Astrocyte (in vitro differentiated cells and primary cell): ENCODE measurements around the gene IQCN. TPM values are rescaled to one million over a fixed set of nuclear protein-coding genes. Genes with fewer than 3 reads are reported as not detected.

Experiments used
- DNase-seq: peaks from one replicate; pipeline ENCODE4 v3.0.0-alpha.2; 2010; ENCODE audit warnings: low read depth
- FAIRE-seq: peaks from 2 replicates; lab custom pipeline; 2011; peaks lifted over from hg19 to GRCh38; lab: Jason Lieb, UNC
- H2AFZ ChIP-seq: 2 replicates; pipeline ENCODE4 v1.6.0; 2012; ENCODE audit warnings: low read depth, low read length, inconsistent platforms
- H3K27ac ChIP-seq: 2 replicates; pipeline ENCODE4 v1.5.1; 2011; ENCODE audit warnings: low read depth, low read length, inconsistent platforms
- H3K27me3 ChIP-seq: 2 replicates; pipeline ENCODE4 v1.6.0; 2011; ENCODE audit warnings: low read length, inconsistent platforms; ENCODE audit not compliant: insufficient read depth
- H3K36me3 ChIP-seq: 2 replicates; pipeline ENCODE4 v1.5.1; 2011; ENCODE audit warnings: low read length, inconsistent platforms; ENCODE audit not compliant: insufficient read depth
- H3K4me1 ChIP-seq: 2 replicates; pipeline ENCODE4 v1.5.1; 2011; ENCODE audit warnings: low read length, inconsistent platforms; ENCODE audit not compliant: insufficient read depth
- H3K4me2 ChIP-seq: 2 replicates; pipeline ENCODE4 v1.6.0; 2012; ENCODE audit warnings: low read length, inconsistent platforms
- H3K4me3 ChIP-seq: 2 replicates; pipeline ENCODE4 v1.5.1; 2011; ENCODE audit warnings: low read depth, mild to moderate bottlenecking, low read length, inconsistent platforms; ENCODE audit not compliant: insufficient read depth
- H3K79me2 ChIP-seq: 2 replicates; pipeline ENCODE4 v1.6.0; 2012; ENCODE audit warnings: mild to moderate bottlenecking, low read length, inconsistent platforms; ENCODE audit not compliant: insufficient read depth
- H3K9ac ChIP-seq: 2 replicates; pipeline ENCODE4 v1.6.0; 2012; ENCODE audit warnings: mild to moderate bottlenecking, low read length, inconsistent platforms
- H3K9me3 ChIP-seq: 2 replicates; pipeline ENCODE4 v1.5.1; 2012; ENCODE audit warnings: low read depth, mild to moderate bottlenecking, low read length, inconsistent platforms; ENCODE audit not compliant: insufficient read depth
- H4K20me1 ChIP-seq: 2 replicates; pipeline ENCODE4 v1.6.0; 2012; ENCODE audit warnings: low read length, inconsistent platforms; ENCODE audit not compliant: insufficient read depth
- H3K27ac Mint-ChIP-seq: one replicate; pipeline ENCODE4 v1.8.0; 2021; ENCODE audit warnings: mild to moderate bottlenecking, mixed read lengths; ENCODE audit not compliant: unreplicated experiment
- H3K27me3 Mint-ChIP-seq: one replicate; pipeline ENCODE4 v1.8.0; 2021; ENCODE audit warnings: low read depth, mixed read lengths; ENCODE audit not compliant: unreplicated experiment
- H3K36me3 Mint-ChIP-seq: one replicate; pipeline ENCODE4 v1.8.0; 2021; ENCODE audit warnings: low read depth, mixed read lengths; ENCODE audit not compliant: unreplicated experiment
- H3K4me1 Mint-ChIP-seq: one replicate; pipeline ENCODE4 v1.8.0; 2021; ENCODE audit warnings: low read depth, mixed read lengths; ENCODE audit not compliant: unreplicated experiment
- H3K4me3 Mint-ChIP-seq: one replicate; pipeline ENCODE4 v1.8.0; 2021; ENCODE audit warnings: mild to moderate bottlenecking, moderate library complexity, mixed read lengths; ENCODE audit not compliant: unreplicated experiment
- H3K9me3 Mint-ChIP-seq: one replicate; pipeline ENCODE4 v1.8.0; 2021; ENCODE audit warnings: mild to moderate bottlenecking, mixed read lengths; ENCODE audit not compliant: unreplicated experiment
- CTCF ChIP-seq: IDR thresholded peaks from 2 replicates; pipeline ENCODE4 v1.5.1; 2011; ENCODE audit warnings: low read depth, mild to moderate bottlenecking, inconsistent platforms, low read length, moderate library complexity; ENCODE audit not compliant: insufficient read depth
- EZH2 ChIP-seq: IDR thresholded peaks from 2 replicates; pipeline ENCODE4 v1.6.1; 2012; ENCODE audit warnings: mild to moderate bottlenecking, low read length, inconsistent platforms; ENCODE audit not compliant: insufficient read depth
- total RNA-seq: library from RNA; stranded (reverse); gene quantifications from 2 replicates; pipeline ENCODE4 v1.2.1, GENCODE V29; 2021

IQCN gene
- total RNA-seq, 1 donor from 2014 or later = 1.7 TPM

- DNase-seq = peak; percentile 60
- Mint-ChIP-seq H3K4me1 (peaks cover 22% of the 10 kb centered on the region), H3K9me3 (no peaks in the 10 kb centered on the region), H3K4me3 (peak overlapping the region; percentile 90), H3K36me3 (peaks cover 3% of the 10 kb centered on the region), H3K27ac (peak overlapping the region; percentile 86), H3K27me3 (no peaks in the 10 kb centered on the region)
- peak overlapping the region; percentile 88 for H3K4me2 ChIP-seq
- peak overlapping the region; percentile 62 for H2AFZ ChIP-seq
- peaks cover 3% of the 10 kb centered on the region for H3K36me3 ChIP-seq
- peaks cover 45% of the 10 kb centered on the region for H3K79me2 ChIP-seq
- H3K9me3 ChIP-seq = no peaks in the 10 kb centered on the region
- TF ChIP-seq EZH2 = no peak
- TF ChIP-seq CTCF = peak; percentile 14
- H3K27ac ChIP-seq = peak overlapping the region; percentile 79
- H3K27me3 ChIP-seq = no peaks in the 10 kb centered on the region
- H3K4me3 ChIP-seq = peak overlapping the region; percentile 87
- H3K4me1 ChIP-seq = peaks cover 26% of the 10 kb centered on the region
- peak overlapping the region; percentile 93 for H3K9ac ChIP-seq
- H4K20me1 ChIP-seq = no peaks in the 10 kb centered on the region
- FAIRE-seq = no peak
Measured at GRCh38 chr19:18322318-18322758, 48.1 kb upstream of the IQCN start.

GRCh38 chr19:18321734-18322102 lies 47.5 kb upstream of the IQCN start:
- peak overlapping the region; percentile 90 for H3K4me3 Mint-ChIP-seq
- no peaks in the 10 kb centered on the region for H3K27me3 ChIP-seq
- peaks cover 22% of the 10 kb centered on the region for H3K4me1 Mint-ChIP-seq
- no peaks in the 10 kb centered on the region for H3K9me3 Mint-ChIP-seq
- peak overlapping the region; percentile 93 for H3K9ac ChIP-seq
- H3K4me3 ChIP-seq = peak overlapping the region; percentile 87
- peak overlapping the region; percentile 88 for H3K4me2 ChIP-seq
- H3K36me3 ChIP-seq = peaks cover 3% of the 10 kb centered on the region
- H2AFZ ChIP-seq = no peak overlapping the region
- peak overlapping the region; percentile 79 for H3K27ac ChIP-seq
- H3K27ac Mint-ChIP-seq = peak overlapping the region; percentile 86
- TF ChIP-seq EZH2 (no peak), CTCF (no peak)
- DNase-seq (no peak), FAIRE-seq (no peak)
- H4K20me1 ChIP-seq = no peaks in the 10 kb centered on the region
- H3K36me3 Mint-ChIP-seq = peaks cover 3% of the 10 kb centered on the region
- peaks cover 45% of the 10 kb centered on the region for H3K79me2 ChIP-seq
- peaks cover 26% of the 10 kb centered on the region for H3K4me1 ChIP-seq
- H3K9me3 ChIP-seq = no peaks in the 10 kb centered on the region
- no peaks in the 10 kb centered on the region for H3K27me3 Mint-ChIP-seq
